GM21825 (cell line): ENCODE data around the gene COX10.

Experiments
- ATAC-seq: cut with Tn5 transposase; IDR thresholded peaks from one replicate; pipeline ENCODE4 v1.9.1; 2021; ENCODE audit warnings: mild to moderate bottlenecking, moderate library complexity; ENCODE audit not compliant: unreplicated experiment

The COX10 gene

DNA sequence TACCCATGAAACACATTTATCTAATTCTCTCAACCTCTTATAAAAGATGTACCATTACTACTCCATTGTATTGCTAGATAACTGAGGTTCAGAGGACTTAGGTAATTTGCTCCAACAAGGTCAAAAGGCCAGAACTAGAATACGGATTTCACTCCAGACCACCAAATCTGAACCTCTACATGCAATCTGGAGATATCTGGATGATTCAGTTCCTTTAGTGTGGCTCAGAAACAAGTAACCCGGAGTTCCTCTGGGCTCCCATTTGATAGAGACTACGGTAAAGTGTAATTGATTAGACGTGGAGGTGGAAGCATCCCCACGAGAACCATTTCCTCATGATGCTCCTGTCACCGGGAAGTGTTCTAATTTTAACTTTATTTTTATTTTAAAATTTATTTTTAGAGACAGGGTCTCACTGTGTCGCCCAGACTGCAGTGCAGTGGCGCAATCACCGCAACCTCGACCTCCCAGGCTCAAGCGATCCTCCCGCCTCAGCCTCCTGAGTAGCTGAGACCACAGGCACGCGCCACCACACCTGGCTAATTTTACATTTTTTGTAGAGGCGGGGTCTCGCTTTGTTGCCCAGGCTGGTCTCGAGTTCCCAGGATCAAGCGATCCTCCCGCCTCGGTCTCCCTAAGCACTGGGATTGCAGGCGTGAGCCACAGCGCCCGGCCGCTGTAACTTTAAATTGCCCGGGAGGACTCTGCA, 608 bp upstream of the COX10 start:
- peak; percentile 12 for ATAC-seq

DNA sequence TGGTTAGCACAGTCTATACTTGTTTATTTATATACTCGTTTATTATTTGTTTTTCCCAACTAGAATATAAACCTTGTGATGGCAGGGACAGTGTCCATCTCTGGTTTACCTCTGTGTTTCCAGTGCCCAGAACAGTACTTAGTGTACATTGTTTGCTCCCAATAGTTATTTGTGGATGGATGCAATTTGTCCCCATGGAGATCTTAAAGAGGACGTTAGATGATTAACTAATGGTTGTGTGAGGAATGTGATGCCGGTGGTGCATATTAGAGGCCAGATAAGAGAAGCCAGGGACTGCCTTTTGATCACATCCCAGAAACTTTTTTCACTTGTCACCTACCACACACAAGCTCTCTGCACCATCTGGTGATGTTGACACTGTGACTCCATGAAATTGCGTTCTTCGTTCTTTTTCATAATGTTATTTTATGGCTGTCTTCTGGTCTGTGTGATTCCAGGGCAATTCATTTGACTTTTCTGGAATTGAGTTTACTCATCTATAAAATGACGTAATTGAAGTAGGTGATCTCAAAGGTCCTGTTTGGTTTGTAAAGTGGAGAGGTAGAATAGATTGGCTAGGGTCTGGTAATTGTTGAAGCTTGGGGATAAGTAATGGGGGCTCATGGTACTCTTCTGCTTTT, 1.2 kb downstream of the COX10 start:
- no peak for ATAC-seq

DNA sequence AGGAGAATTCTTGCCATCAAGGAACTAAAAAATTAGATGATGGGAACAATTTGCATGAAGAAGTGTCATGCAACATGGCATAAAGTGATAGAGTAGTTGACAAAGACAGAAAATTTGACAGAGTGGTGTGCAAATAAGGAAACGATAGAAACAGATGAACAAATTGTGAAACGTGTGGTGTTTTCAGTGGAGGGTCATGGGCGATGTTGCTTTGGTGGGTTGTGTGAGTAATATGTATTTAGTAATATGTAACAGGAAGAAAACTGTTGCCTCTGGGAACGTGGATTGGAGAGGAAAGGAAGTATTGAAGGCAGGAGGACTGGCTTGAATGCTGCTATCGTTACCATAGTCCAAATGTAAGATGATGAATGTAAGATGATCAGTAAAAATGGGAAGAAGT, 3.6 kb downstream of the COX10 start:
- ATAC-seq = no peak

DNA sequence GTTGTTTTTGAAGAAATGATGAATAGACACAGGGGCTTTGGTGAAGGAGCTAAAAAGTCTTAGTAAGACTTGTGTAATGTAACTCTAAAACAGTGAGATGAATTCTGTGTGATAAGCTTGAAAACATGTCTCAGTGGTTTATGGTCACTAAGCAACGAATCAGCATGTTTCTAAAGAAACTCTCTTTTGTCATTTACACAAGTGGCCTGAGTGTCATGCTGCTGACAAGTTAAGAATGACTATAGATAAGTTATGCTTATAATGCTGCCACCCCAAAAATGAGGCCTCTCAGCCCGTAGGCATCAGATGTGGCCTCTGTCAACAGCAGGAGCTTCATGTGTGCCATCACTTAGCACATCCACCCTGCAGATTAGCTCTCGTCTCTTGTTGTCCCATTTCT, 8.7 kb downstream of the COX10 start:
- ATAC-seq = no peak

DNA sequence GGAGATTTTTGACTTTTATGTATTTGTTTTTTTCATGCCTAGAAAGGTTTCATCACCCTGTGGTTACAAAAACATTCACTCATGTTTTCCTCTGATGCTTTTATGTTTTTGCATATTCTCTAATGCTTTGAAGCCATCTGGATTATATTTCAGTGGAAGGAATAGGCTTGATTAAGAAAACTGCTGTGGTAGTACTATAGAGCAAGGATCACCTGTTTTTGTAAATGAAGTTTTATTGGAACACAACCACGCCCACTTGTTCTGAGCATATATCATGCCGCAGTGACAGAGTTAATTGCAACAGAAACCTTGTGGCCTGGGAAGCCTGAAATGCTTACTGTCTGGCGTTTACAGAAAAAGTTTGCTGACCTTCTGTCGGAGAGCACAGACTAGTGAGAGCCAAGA, 11.5 kb downstream of the COX10 start:
- ATAC-seq = no peak

DNA sequence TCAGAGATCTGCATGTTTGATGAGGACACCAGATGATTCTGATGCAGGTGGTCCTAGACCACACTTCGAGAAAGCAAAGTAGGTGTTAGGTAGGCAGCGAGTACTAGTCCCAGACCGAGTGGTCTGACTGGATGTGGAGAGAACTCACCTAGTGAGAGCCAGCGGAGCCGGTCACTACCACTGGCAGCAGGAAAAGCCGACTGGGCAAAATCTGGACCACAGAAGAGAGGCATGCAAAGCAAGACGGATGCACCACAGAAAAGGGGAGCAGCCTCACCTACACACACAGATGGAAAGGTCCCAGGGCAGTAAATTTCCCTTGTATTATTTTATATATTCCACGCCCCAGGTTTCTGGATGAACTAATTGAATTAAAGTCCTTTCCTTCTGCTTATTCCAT, 13.5 kb downstream of the COX10 start:
- ATAC-seq = no peak

DNA sequence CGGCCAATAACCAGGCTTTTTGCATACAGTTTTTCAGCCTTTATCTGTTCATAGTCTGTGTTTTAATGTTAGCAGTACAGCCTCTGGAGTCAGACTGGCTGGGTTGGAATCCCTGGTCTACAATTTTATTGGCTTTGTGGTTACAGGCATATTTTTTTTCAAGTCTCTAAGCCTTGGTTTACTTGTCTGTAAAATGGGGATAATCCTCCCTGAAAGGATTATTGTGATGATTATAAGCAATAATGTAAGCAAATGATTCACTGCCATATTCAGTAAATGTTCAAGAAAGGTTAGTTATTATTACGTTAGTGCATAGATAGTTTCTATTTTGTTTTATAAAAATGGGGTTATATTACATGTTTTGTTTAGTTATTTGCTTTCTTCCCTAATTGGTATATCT, 15.7 kb downstream of the COX10 start:
- no peak for ATAC-seq

DNA sequence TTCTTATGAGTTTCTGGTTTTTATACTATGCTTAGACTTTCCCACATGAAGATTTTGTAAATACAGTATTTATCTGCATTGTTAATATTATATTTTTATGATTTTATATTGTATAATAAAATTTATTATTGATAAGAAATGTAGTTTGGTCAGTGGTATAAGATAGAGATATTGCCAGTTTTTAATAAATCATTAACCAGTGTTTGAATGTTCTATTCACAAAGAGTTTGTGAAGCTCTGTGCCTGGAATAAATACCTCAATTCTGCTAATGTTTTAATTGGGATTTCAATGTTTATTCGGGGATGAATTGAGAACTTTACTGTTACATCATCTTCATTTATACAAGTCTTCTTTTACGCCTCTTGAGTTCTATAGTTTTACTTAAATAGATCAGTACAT, 16.9 kb downstream of the COX10 start:
- no peak for ATAC-seq

DNA sequence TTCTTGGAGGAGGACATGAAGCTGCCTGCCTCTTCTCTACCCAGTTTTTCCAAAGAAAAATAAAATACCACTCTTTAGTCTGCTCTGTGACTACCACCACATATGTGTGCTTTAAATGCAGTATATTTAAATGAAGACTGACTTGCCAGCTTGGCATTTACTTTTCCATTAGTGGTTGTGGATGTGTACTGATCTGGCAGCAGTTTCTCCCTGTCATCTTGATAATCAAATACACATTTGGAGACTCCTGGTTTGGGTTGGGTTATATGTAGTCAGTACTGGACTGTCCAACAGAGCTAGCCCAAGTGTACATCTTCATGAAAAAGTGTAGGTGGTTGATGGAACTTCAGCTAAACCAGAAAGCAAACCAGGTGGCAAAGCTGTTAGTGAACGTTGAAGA, 19.9 kb downstream of the COX10 start:
- ATAC-seq = no peak

DNA sequence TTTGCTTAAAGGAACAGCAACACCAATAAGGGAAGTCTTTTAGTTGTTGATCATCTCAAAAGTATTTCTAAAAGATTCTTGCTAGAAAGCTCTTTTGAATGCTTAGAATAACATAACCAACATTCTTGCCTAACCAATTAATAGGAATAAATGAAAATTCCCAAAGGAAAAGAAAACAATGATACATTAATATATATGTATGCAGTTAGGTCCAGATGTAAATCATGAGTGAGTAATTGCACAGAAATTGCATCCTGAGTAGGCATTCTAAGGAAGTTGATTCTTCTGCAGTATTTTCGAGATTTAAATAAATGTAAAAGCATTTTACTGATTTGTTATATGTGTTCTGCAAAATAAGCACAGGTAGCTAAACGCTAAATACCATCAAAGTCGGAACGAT, 22.1 kb downstream of the COX10 start:
- ATAC-seq = no peak

DNA sequence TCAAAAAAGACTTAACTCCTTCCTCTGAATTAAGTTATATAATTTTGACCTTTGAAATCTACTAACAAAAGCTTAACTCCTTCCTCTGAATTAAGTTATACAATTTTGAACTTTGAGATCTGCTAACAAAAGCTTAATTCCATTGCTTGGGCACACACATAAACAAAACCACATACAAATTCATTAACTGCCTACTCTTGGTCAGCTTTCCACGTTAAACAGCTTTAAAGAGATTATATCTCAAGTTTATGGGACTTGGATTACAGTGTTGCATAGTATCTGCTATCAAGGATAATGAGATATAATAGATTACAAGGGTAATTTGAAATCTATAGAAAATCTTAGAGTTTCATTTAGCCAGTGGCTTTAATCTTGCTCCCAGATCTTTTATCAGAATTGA, 23.5 kb downstream of the COX10 start:
- ATAC-seq = no peak

DNA sequence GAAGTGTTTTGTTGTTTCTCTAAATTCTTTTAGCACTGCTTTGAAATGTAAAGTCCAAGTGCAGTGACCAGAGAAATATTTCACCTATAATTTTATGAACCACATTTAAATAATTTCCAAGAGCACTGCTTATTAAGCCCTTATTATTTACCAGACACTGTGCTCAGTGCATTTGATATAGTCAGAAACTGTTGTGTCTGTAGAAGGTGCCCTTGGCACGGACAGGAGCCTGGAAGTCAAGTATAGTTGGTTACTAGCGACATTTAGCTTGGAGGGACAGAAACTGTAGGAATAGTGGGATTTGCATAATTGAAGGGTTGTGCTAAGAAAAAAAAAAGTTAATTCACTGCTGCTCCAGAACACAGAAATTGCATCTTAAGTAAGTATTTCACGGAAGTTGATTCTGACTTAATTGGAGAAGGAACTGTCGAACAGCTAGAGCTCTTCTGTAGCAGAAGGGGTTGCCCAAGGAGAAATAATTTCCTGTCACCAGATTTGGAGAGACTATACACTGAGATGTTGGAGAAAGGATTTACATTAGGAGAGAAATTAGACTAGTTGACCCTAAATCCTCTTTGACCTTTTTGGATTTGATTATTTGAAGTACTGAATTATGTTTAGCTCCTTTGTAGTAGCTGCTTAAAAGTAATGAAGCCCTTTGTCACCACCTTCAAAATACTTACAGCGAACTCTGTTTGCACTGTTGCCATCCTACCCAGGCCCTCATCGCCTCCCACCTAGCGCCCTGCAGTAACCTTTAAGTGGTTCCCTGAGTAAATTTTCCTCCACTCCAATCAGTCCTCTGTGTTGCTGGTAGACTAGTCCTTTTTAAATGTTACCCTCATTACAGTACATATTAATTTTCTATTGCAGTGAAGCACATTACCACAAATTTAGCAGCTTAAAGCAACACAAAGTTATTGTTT, 25.6 kb downstream of the COX10 start:
- no peak for ATAC-seq

DNA sequence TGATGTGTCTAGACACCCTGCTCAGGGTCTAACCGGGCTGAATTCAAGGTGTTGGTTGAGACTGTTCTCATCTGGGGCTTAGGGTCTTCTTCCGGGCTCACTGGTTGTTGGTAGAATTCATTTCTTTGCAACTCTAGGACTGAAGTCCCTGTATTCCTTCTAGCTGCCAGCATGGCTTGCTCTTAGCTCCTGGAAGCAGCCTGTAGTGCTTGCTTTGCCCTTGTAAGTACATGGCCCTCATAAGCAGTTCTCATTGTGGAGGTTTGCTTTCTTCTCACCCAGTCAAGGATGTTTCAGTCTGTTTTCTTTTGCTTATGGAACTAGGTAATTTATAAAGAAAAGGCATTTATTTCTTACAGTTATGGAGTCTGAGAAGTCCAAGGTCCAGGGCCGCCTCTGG, 26.3 kb downstream of the COX10 start:
- ATAC-seq = no peak

DNA sequence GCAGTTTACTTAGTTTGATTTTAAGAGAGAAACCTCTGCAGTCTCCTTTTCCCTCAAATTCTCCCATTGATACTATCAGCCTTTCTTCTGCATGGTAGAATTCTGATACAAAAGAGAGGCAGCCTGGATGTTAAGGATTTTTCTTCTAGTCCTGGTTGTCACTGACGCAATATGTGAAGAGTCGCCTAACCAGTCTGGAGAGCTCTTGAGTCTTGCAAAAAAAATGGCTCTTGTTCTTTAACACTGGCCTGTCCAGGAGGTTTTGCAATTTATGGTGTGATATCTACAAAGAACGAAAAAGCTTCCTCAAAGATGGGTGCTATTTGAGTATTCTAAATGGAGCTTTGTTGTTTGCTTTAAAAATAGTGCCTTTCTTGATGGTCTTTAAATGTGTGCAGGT, 28.9 kb downstream of the COX10 start:
- no peak for ATAC-seq

DNA sequence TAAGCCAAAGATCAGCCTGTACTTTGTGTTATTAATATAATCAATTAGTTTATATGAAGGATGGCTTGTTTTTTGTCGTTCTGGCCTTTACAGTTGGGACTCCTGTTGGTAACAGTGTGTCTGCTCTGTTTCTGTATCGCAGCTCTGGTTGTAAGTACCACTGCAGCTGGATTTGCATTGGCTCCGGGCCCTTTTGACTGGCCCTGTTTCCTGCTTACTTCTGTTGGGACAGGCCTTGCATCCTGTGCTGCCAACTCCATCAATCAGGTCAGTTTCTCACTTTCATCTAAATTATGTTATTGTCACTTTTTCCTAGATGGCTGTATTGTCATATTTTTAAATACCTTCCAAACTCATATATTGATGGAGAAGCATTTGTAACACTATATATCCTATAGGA, 32.7 kb downstream of the COX10 start:
- no peak for ATAC-seq

DNA sequence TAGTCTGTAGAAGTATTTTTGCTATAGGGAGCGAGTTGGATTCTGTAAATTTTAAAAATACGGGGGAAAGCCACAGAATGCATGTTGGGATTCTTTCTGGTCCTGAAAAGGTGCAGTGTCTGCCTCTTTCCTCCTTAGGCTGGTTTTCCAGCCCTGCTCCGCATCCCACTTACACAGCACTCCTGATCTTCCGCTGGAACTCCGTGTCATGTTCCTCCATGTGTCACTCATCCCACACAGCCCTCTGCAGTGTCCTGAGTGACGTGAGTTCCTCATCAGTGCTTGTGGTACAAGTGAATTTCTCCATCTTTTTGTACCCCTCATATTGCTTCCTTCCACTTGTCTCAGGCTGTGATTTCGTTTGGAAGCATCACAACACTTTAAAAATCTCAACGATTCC, 34.5 kb downstream of the COX10 start:
- ATAC-seq = no peak

DNA sequence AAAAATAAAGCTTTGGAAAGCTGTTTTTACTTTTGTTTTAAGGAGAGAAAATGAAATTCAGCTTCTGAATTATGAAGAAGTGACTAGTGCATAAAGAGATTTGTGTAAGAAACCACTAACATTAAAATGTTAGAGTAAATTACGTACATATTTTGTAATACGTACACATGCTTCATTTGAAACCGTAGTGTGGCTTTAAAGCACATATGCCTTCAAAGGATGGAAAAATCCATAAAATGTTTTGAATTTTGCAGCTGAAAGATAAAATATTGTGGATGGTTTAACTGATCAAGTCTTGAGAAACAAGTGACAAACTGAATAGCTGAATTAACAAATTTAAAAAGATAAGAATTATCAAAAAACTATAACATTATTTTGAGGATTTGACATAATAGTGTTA, 35.4 kb downstream of the COX10 start:
- ATAC-seq = no peak

DNA sequence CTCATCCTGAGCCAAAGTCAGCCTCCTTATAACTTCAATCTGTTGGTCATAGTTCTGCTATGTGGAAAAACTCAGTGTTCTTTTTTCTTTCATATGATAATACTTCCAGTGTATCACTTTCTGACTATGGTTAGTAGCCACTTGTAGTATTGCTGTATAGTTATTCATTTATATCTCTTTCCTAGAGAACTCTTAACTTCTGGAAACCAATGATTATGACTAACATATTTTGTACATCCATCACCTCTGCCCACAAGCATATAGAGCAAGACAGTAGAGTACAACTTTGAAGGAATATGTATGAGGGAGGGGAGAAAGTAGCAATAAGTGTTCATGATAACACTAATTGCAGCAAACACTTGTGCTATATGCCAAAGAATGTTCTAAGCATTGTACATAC, 38.6 kb downstream of the COX10 start:
- no peak for ATAC-seq

DNA sequence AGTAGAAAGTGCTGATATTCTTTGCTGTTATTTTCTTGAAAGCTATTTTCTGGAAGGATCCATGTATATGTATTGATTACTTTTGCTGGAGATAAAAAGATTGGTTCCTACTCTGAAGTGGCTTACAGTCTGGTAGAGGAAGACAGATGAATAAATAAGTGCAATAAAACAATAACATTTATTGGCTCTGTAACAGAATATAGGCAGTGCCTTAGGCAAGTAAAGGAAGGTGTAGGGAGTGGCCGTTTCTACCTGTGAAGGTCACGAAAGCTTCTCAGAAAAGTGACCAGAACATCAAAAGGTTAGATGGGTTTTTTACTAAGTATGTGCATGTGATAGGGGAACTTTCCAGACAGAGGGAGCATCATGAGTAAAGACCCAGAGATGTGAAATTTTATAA, 43.1 kb downstream of the COX10 start:
- ATAC-seq = no peak

DNA sequence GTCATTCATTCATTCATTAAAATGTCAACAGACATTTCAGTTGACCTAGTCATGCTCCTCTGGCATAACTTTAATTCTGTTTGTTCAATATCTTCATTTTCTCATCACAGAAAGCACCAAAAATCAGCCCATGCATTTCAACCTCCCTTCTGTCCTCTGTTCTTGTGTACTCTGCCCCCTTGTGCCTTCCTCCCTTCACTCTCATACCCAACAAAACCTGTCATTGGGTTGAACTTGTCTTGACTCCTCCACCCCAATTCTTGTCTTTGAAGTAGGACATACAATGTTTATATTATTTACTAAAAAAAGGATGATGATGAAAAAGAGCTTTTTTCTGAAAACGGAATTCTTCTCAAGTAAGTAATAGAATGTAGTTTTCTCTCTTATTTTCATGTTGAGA, 43.8 kb downstream of the COX10 start:
- no peak for ATAC-seq

DNA sequence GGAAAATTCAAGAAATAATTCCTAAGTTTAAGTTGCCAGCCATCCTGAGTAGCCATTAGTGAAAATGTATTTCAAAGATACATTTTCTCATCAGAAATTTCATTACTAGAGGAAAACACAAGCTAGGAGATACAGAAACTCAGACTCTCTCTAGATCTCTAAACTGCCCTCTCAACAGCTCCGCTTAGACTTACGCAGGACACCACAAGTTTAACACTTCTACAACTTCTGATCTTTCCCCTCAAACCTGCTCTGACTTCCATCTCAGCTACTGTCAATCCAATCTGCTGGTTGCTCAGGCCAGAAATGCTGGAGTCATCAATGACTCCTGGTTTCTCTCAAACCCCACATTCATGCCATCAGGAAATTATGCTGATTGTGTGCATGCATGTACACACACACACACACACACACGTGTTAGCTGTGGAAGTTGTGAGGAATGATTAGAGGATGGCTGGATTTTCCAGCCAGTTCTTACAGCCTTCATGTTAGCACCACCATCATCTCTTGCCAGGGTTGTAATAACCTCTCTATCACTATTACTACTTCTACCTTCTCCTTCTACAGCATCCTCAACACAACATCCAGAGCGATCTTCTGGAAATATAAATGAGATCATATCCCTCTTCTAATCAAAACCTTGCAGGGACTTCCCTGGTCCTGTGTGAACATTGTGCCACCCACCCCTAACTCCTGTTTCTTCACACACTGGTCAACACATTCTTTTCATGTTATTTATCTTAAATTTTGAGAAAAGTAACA, 47.1 kb downstream of the COX10 start:
- no peak for ATAC-seq
